IgD-negative memory B cell (primary cell): ENCODE data around the gene CCR6. TPM values are rescaled to one million over a fixed set of nuclear protein-coding genes. Genes with fewer than 3 reads are reported as not detected.
"Not testable (repeated sequence)": the region's sequence is repeated elsewhere in the genome, so short reads cannot be mapped to it uniquely, and the experiment has no call there.

Experiments
- H3K27ac Mint-ChIP-seq, 3 donors: one replicate each; pipeline ENCODE4 v1.8.0; 2020 to 2022; ENCODE audit warnings: mild to moderate bottlenecking in 3 of 3, mixed read lengths in 3 of 3, moderate library complexity in 1 of 3
- H3K27me3 Mint-ChIP-seq: one replicate; pipeline ENCODE4 v1.8.0; 2021; ENCODE audit warnings: mixed read lengths
- H3K36me3 Mint-ChIP-seq: one replicate; pipeline ENCODE4 v1.8.0; 2020; ENCODE audit warnings: mild to moderate bottlenecking, mixed read lengths
- H3K4me1 Mint-ChIP-seq, 3 donors: one replicate each; pipeline ENCODE4 v1.8.0; 2020 to 2022; ENCODE audit warnings: mixed read lengths in 3 of 3, mild to moderate bottlenecking in 1 of 3
- H3K4me3 Mint-ChIP-seq, 4 donors: one replicate each; pipeline ENCODE4 v1.8.0; 2020 to 2022; ENCODE audit warnings: mild to moderate bottlenecking in 4 of 4, mixed read lengths in 4 of 4, moderate library complexity in 3 of 4
- H3K9me3 Mint-ChIP-seq, 3 donors: one replicate each; pipeline ENCODE4 v1.8.0; 2020 to 2021; ENCODE audit warnings: mixed read lengths in 3 of 3, mild to moderate bottlenecking in 1 of 3
- polyA plus RNA-seq: library from polyadenylated mRNA; unstranded; fragments of 300-500 nt; fragmentation: Illumina TruSeq; gene quantifications from one replicate; pipeline ENCODE4 v1.2.3, GENCODE V29; 2021

The CCR6 gene
- polyA plus RNA-seq, 1 donor from 2014 or later = 79.3 TPM

DNA sequence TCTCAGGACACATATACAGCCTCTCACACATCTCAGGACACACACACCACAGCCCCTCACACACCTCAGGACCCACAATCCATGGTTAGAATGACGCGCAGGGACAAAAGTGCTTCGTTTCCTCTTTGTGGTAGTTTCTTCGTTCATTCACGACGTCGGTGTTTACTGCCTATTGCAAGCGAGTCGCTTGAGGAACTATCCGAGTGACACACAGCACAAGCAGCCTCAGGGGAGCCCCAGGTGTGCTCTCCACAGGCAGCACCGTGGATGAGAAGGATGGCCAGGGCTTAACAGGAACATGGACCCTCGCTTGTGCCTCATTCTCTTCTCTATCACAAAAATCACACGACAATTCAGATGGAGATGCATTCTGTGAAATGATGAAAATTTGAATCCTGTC is 47.0 kb downstream of the CCR6 start:
- Mint-ChIP-seq H3K27me3 (peaks cover 10% of the 10 kb centered on the region), H3K4me3 (peak overlapping the region in 1 of 4 donors; percentile 73), H3K27ac (peak overlapping the region in 2 of 3 donors; percentile 61 to 98)
- H3K36me3 Mint-ChIP-seq, H3K4me1 Mint-ChIP-seq, H3K9me3 Mint-ChIP-seq: not testable (repeated sequence)

GRCh38 chr6:167171300-167171699 is 48.4 kb downstream of the CCR6 start:
- not testable (repeated sequence) for H3K9me3 Mint-ChIP-seq, H3K4me3 Mint-ChIP-seq, H3K36me3 Mint-ChIP-seq, H3K4me1 Mint-ChIP-seq
- H3K27ac Mint-ChIP-seq = peak overlapping the region in 2 of 3 donors; percentile 14 to 18
- peaks cover 10% of the 10 kb centered on the region for H3K27me3 Mint-ChIP-seq

- H3K27ac Mint-ChIP-seq, H3K4me1 Mint-ChIP-seq, H3K9me3 Mint-ChIP-seq, H3K4me3 Mint-ChIP-seq, H3K36me3 Mint-ChIP-seq: not testable (repeated sequence)
- H3K27me3 Mint-ChIP-seq = peaks cover 10% of the 10 kb centered on the region
These were observed 49.1 kb downstream of the CCR6 start for GRCh38 chr6:167172011-167172410.

- peaks cover 11% of the 10 kb centered on the region for H3K27me3 Mint-ChIP-seq
- H3K4me1 Mint-ChIP-seq, H3K4me3 Mint-ChIP-seq: not testable (repeated sequence)
These were observed 54.4 kb downstream of the CCR6 start for GRCh38 chr6:167177271-167177670.

DNA sequence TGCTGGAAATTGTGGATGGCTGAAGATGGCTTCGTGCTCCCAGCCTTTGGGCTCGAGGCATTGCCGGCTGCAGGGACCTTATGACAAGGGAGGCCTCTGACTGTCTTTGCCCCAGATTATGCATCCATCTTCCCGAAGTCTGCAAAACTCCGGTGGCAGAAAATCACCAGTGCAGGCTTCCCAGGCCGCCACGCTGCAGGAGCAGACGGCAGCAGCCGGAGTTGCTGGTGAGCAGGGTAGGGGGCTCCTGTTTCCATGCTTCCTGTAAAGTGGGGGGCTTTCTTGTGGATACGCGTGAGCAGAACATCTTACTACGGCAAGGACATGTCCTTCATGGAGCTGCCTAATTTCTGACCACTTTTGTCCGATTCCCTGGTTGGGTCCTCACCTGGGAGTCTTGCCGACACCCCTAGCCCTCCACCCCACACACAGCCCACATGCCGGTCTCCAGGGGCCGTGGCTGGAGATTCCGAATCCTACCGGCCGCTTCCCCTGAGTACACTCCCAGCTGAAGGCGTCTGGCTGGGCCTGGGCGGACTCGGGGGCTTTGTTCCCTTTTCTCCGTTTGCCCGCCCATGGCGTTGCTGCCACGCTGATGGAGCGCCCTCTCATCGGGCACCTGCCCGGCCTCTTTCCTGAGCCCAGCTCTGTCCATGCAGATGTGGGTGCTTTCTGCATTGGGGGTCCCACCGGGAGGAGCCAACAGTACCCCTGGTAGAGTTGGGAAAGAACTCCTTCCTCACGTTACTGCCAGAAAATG is 56.2 kb downstream of the CCR6 start:
- H3K4me1 Mint-ChIP-seq, H3K4me3 Mint-ChIP-seq, H3K27me3 Mint-ChIP-seq, H3K27ac Mint-ChIP-seq, H3K36me3 Mint-ChIP-seq, H3K9me3 Mint-ChIP-seq: not testable (repeated sequence)

More at GRCh38 chr6:167177271-167177670, 54.4 kb downstream of the CCR6 start:
- H3K27ac Mint-ChIP-seq, H3K9me3 Mint-ChIP-seq, H3K36me3 Mint-ChIP-seq: not testable (repeated sequence)

GRCh38 chr6:167180086-167180485 is 57.2 kb downstream of the CCR6 start:
- not testable (repeated sequence) for H3K4me3 Mint-ChIP-seq, H3K36me3 Mint-ChIP-seq, H3K9me3 Mint-ChIP-seq, H3K27ac Mint-ChIP-seq, H3K27me3 Mint-ChIP-seq, H3K4me1 Mint-ChIP-seq

GRCh38 chr6:167181351-167181750 is 58.5 kb downstream of the CCR6 start:
- H3K9me3 Mint-ChIP-seq, H3K4me3 Mint-ChIP-seq, H3K27ac Mint-ChIP-seq: not testable (repeated sequence)

DNA sequence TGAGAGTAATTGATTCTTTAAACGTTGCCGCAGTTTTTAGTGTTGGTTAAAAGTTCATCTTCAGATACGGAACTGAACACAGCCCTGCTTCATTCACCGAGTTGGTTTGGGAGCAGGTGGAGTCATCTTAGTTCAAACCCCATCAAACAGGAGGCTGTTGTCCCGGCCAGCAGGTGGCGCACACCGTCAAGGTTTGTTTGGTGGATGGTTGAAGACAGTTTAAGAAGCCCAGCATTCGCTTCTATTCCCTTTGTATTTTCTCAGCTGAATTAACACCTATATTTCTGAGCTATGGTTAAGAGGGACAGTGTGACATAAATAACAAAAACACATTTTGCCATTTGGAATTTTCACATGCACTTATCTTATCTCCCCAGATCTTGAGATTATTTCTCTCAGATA is 60.0 kb downstream of the CCR6 start:
- H3K4me3 Mint-ChIP-seq, H3K27me3 Mint-ChIP-seq, H3K4me1 Mint-ChIP-seq, H3K9me3 Mint-ChIP-seq, H3K36me3 Mint-ChIP-seq, H3K27ac Mint-ChIP-seq: not testable (repeated sequence)

More at GRCh38 chr6:167181351-167181750, 58.5 kb downstream of the CCR6 start:
- H3K27me3 Mint-ChIP-seq, H3K4me1 Mint-ChIP-seq, H3K36me3 Mint-ChIP-seq: not testable (repeated sequence)

- H3K36me3 Mint-ChIP-seq, H3K4me3 Mint-ChIP-seq, H3K27me3 Mint-ChIP-seq, H3K27ac Mint-ChIP-seq, H3K4me1 Mint-ChIP-seq, H3K9me3 Mint-ChIP-seq: not testable (repeated sequence)
These were observed 62.2 kb downstream of the CCR6 start for GRCh38 chr6:167185101-167185500.

DNA sequence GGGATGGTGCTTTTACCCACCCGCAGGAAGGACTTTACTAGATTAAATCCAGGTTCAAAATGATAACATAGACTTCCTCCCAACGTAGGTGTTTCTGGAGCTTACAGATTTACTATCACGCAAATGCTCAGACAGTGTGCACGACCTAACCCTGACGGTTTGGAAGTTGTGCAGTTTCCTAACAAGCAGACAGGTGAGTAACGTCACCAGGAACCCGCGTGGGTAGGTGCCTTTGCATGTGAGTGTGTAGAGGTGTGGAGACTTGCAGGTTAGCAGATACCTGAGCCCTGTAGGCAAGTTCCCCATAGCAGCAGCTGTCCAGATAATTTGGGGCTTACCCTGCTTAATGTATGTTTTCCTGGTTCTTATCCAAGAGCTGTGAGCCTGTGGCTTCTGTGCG is 64.4 kb downstream of the CCR6 start:
- H3K9me3 Mint-ChIP-seq, H3K27ac Mint-ChIP-seq, H3K4me3 Mint-ChIP-seq, H3K27me3 Mint-ChIP-seq, H3K36me3 Mint-ChIP-seq, H3K4me1 Mint-ChIP-seq: not testable (repeated sequence)

Other genes starting within 250 kb of the CCR6 start
- 708 TPM for gene RNASET2, start 166.5 kb upstream of the CCR6 start, polyA plus RNA-seq
- 4.4 TPM for gene CEP43, start 123.7 kb upstream of the CCR6 start, polyA plus RNA-seq
- gene GPR31, start 34.9 kb downstream of the CCR6 start, polyA plus RNA-seq = not detected
- not detected for gene UNC93A, start 168.2 kb downstream of the CCR6 start, polyA plus RNA-seq
- gene TTLL2, start 202.0 kb downstream of the CCR6 start, polyA plus RNA-seq = not detected